Measurements from ENCODE around the gene KEAP1. TPM values are rescaled to one million over a fixed set of nuclear protein-coding genes. Genes with fewer than 3 reads are reported as not detected.

Gene KEAP1
- total and polyA plus RNA-seq, 2 of the 8 experiments (the other 6 are each of a cell fraction or from before 2014, with no cell fraction given) = 80.6 to 106 TPM

DNA sequence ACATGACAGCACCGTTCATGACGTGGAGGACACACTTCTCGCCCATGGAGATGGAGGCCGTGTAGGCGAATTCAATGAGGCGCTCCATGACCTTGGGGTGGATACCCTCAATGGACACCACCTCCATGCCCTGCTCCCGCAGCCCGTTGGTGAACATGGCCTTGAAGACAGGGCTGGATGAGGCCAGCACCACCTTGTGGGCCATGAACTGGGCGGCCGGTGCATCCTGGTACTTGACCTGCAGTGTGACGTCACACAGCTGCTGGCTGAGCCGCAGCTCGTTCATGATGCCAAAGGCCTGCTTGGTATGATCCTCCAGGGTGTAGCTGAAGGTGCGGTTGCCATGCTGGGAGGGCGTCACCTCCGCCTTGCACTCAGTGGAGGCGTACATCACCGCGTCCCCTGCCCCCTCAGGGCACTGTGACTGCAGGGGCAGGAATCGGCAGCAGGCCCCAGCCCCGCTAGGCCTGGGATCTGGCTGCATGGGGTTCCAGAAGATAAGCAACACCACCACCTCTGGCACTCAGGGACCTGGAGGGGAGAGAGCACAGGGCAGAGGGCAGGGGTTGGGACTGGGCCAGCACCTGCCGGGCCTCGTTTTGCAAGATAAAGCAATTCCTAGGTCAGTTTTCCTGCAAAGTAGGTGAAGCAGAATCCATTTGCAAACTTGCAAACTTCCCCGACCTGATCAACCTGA is 3.5 kb downstream of the KEAP1 start (continued):
- TF ChIP-seq, protein P1, sequence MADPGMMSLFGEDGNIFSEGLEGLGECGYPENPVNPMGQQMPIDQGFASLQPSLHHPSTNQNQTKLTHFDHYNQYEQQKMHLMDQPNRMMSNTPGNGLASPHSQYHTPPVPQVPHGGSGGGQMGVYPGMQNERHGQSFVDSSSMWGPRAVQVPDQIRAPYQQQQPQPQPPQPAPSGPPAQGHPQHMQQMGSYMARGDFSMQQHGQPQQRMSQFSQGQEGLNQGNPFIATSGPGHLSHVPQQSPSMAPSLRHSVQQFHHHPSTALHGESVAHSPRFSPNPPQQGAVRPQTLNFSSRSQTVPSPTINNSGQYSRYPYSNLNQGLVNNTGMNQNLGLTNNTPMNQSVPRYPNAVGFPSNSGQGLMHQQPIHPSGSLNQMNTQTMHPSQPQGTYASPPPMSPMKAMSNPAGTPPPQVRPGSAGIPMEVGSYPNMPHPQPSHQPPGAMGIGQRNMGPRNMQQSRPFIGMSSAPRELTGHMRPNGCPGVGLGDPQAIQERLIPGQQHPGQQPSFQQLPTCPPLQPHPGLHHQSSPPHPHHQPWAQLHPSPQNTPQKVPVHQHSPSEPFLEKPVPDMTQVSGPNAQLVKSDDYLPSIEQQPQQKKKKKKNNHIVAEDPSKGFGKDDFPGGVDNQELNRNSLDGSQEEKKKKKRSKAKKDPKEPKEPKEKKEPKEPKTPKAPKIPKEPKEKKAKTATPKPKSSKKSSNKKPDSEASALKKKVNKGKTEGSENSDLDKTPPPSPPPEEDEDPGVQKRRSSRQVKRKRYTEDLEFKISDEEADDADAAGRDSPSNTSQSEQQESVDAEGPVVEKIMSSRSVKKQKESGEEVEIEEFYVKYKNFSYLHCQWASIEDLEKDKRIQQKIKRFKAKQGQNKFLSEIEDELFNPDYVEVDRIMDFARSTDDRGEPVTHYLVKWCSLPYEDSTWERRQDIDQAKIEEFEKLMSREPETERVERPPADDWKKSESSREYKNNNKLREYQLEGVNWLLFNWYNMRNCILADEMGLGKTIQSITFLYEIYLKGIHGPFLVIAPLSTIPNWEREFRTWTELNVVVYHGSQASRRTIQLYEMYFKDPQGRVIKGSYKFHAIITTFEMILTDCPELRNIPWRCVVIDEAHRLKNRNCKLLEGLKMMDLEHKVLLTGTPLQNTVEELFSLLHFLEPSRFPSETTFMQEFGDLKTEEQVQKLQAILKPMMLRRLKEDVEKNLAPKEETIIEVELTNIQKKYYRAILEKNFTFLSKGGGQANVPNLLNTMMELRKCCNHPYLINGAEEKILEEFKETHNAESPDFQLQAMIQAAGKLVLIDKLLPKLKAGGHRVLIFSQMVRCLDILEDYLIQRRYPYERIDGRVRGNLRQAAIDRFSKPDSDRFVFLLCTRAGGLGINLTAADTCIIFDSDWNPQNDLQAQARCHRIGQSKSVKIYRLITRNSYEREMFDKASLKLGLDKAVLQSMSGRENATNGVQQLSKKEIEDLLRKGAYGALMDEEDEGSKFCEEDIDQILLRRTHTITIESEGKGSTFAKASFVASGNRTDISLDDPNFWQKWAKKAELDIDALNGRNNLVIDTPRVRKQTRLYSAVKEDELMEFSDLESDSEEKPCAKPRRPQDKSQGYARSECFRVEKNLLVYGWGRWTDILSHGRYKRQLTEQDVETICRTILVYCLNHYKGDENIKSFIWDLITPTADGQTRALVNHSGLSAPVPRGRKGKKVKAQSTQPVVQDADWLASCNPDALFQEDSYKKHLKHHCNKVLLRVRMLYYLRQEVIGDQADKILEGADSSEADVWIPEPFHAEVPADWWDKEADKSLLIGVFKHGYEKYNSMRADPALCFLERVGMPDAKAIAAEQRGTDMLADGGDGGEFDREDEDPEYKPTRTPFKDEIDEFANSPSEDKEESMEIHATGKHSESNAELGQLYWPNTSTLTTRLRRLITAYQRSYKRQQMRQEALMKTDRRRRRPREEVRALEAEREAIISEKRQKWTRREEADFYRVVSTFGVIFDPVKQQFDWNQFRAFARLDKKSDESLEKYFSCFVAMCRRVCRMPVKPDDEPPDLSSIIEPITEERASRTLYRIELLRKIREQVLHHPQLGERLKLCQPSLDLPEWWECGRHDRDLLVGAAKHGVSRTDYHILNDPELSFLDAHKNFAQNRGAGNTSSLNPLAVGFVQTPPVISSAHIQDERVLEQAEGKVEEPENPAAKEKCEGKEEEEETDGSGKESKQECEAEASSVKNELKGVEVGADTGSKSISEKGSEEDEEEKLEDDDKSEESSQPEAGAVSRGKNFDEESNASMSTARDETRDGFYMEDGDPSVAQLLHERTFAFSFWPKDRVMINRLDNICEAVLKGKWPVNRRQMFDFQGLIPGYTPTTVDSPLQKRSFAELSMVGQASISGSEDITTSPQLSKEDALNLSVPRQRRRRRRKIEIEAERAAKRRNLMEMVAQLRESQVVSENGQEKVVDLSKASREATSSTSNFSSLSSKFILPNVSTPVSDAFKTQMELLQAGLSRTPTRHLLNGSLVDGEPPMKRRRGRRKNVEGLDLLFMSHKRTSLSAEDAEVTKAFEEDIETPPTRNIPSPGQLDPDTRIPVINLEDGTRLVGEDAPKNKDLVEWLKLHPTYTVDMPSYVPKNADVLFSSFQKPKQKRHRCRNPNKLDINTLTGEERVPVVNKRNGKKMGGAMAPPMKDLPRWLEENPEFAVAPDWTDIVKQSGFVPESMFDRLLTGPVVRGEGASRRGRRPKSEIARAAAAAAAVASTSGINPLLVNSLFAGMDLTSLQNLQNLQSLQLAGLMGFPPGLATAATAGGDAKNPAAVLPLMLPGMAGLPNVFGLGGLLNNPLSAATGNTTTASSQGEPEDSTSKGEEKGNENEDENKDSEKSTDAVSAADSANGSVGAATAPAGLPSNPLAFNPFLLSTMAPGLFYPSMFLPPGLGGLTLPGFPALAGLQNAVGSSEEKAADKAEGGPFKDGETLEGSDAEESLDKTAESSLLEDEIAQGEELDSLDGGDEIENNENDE (IDR thresholded peaks at IDR 0.05; ENCODE audit: insufficient replicate concordance, low read length) = no peak
- TF ChIP-seq BRCA1 (IDR thresholded peaks at IDR 0.05; ENCODE audit: low read depth, low read length) (no peak), TEAD4 (IDR thresholded peaks at IDR 0.05; ENCODE audit: low read depth, low read length) (no peak), TCF12 (IDR thresholded peaks at IDR 0.05; ENCODE audit: low read depth, low read length) (no peak), KDM1A (IDR thresholded peaks at IDR 0.05; ENCODE audit: borderline replicate concordance, low read length) (peak; percentile 53; the same call in 1 of the 2 replicates), CTBP2 (IDR thresholded peaks at IDR 0.05; ENCODE audit: borderline replicate concordance, insufficient read depth, insufficient read length, low read length) (no peak)
- TF ChIP-seq, protein P2, sequence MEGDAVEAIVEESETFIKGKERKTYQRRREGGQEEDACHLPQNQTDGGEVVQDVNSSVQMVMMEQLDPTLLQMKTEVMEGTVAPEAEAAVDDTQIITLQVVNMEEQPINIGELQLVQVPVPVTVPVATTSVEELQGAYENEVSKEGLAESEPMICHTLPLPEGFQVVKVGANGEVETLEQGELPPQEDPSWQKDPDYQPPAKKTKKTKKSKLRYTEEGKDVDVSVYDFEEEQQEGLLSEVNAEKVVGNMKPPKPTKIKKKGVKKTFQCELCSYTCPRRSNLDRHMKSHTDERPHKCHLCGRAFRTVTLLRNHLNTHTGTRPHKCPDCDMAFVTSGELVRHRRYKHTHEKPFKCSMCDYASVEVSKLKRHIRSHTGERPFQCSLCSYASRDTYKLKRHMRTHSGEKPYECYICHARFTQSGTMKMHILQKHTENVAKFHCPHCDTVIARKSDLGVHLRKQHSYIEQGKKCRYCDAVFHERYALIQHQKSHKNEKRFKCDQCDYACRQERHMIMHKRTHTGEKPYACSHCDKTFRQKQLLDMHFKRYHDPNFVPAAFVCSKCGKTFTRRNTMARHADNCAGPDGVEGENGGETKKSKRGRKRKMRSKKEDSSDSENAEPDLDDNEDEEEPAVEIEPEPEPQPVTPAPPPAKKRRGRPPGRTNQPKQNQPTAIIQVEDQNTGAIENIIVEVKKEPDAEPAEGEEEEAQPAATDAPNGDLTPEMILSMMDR (IDR thresholded peaks at IDR 0.05; ENCODE audit: control extremely low read depth in 1 of 3, insufficient read depth in 1 of 3, low read depth in 1 of 3, low read length in 3 of 3) = no peak

Data from H1 (cell line).